Caco-2 (cell line): ENCODE measurements around the gene RAB6B. TPM values are rescaled to one million over a fixed set of nuclear protein-coding genes. Genes with fewer than 3 reads are reported as not detected.

Experiments
- BruUV-seq: library from RNA; stranded (reverse); fragments of 400-500 nt; replicated peaks from 2 replicates; lab custom pipeline; 2021; lab: Mats Ljungman, UMichigan
- CTCF ChIA-PET: fragments of 300-600 bp; sonication (Branson Sonifier 250); formaldehyde crosslinking; loops from one replicate; lab custom pipeline; 2022; ENCODE audit warnings: antibody characterized with exemption; lab: Charles Lee
- POLR2A ChIA-PET: fragments of 300-600 bp; sonication (Branson Sonifier 250); formaldehyde crosslinking; loops from one replicate; lab custom pipeline; 2022; ENCODE audit warnings: antibody characterized with exemption; lab: Charles Lee
- DNase-seq, 2 experiments: peaks; one replicate each; pipeline versions ENCODE4 v3.0.0 to v3.0.0-alpha.2; 2020 to 2022
- H3K27me3 ChIP-seq: replicated peaks from 2 replicates; pipeline ENCODE4 v1.6.0; 2011; ENCODE audit warnings: low read length; ENCODE audit not compliant: control insufficient read depth, insufficient read depth
- H3K36me3 ChIP-seq: 2 replicates; pipeline ENCODE4 v1.5.1; 2011; ENCODE audit warnings: low read length; ENCODE audit not compliant: control insufficient read depth, insufficient read depth
- H3K4me1 ChIP-seq: fragments of 250-450 bp; sonication (Bioruptor Pico); 2 replicates; pipeline ENCODE4 v1.5.1; 2020; ENCODE audit warnings: mild to moderate bottlenecking
- H3K4me3 ChIP-seq: 2 replicates; pipeline ENCODE4 v1.5.1; 2011; ENCODE audit warnings: low read depth, mild to moderate bottlenecking, control low read depth, low read length
- H3K9me3 ChIP-seq: fragments of 250-450 bp; sonication (Bioruptor Pico); 2 replicates; pipeline ENCODE4 v1.5.1; 2020; ENCODE audit warnings: mild to moderate bottlenecking, moderate library complexity
- H3K27ac Mint-ChIP-seq: one replicate; pipeline ENCODE4 v1.8.0; 2022; ENCODE audit warnings: mixed read lengths; ENCODE audit not compliant: unreplicated experiment
- H3K27me3 Mint-ChIP-seq: one replicate; pipeline ENCODE4 v1.8.0; 2022; ENCODE audit warnings: mixed read lengths; ENCODE audit not compliant: insufficient read depth, unreplicated experiment
- H3K36me3 Mint-ChIP-seq: one replicate; pipeline ENCODE4 v1.8.0; 2022; ENCODE audit warnings: mild to moderate bottlenecking, mixed read lengths; ENCODE audit not compliant: insufficient read depth, unreplicated experiment
- H3K4me1 Mint-ChIP-seq: one replicate; pipeline ENCODE4 v1.8.0; 2022; ENCODE audit warnings: low read depth, mixed read lengths; ENCODE audit not compliant: unreplicated experiment
- H3K4me3 Mint-ChIP-seq: one replicate; pipeline ENCODE4 v1.8.0; 2022; ENCODE audit warnings: mild to moderate bottlenecking, moderate library complexity, mixed read lengths; ENCODE audit not compliant: unreplicated experiment
- H3K9me3 Mint-ChIP-seq: one replicate; pipeline ENCODE4 v1.8.0; 2022; ENCODE audit warnings: mixed read lengths; ENCODE audit not compliant: unreplicated experiment
- CTCF ChIP-seq, 2 experiments: fragments of 200-600 bp in 1 of 2; IDR thresholded peaks; 1 replicate in 1 of 2; 2 replicates in 1 of 2; pipeline versions ENCODE4 v1.5.1 to v1.8.0; 2011 to 2022; ENCODE audit warnings: antibody characterized with exemption in 1 of 2, control low read depth in 1 of 2, inconsistent platforms in 1 of 2, low read depth in 1 of 2, low read length in 1 of 2, mild to moderate bottlenecking in 1 of 2, moderate library complexity in 1 of 2; ENCODE audit not compliant: insufficient read depth in 1 of 2, severe bottlenecking in 1 of 2, unreplicated experiment in 1 of 2
- intact Hi-C: fragments of 100-400 bp; cut with micrococcal nuclease; formaldehyde crosslinking; loops from one replicate; pipeline ENCODE4 v1.10.0; 2022; ENCODE audit not compliant: unreplicated experiment
- total RNA-seq: library from RNA; stranded (reverse); gene quantifications from 2 replicates; pipeline ENCODE4 v1.2.3, GENCODE V29; 2022

RAB6B gene
- total RNA-seq, 1 experiment from 2014 or later = 3.2 TPM

- TF ChIP-seq CTCF (IDR thresholded peaks at IDR 0.05; ENCODE audit: insufficient read depth in 1 of 2, low read depth in 1 of 2, low read length in 1 of 2, severe bottlenecking in 1 of 2, unreplicated experiment in 1 of 2) = no peak
- Histone ChIP-seq H3K9me3 (no peaks in the 10 kb centered on the region), H3K27me3 (no peaks in the 10 kb centered on the region; the same call in 1 of the 2 replicates), H3K4me3 (no peak overlapping the region), H3K4me1 (no peaks in the 10 kb centered on the region), H3K36me3 (no peaks in the 10 kb centered on the region)
- no peaks in the 10 kb centered on the region for H3K36me3 Mint-ChIP-seq
- no peak overlapping the region for H3K27ac Mint-ChIP-seq
- H3K4me3 Mint-ChIP-seq = no peak overlapping the region
- BruUV-seq = no TSS peak
- no peak for DNase-seq
- intact Hi-C loops = loop anchor here (10.0 kb wide), 2 partner anchors 217 to 247 kb away; no protein-coding TSS in a partner anchor
- no peaks in the 10 kb centered on the region for H3K9me3 Mint-ChIP-seq
- CTCF ChIA-PET = no interaction called here
- H3K27me3 Mint-ChIP-seq = no peaks in the 10 kb centered on the region
- POLR2A ChIA-PET = no interaction called here
- H3K4me1 Mint-ChIP-seq = no peaks in the 10 kb centered on the region
These were observed 42.3 kb upstream of the RAB6B start for GRCh38 chr3:133937756-133938601.

GRCh38 chr3:133937061-133937686, 41.5 kb upstream of the RAB6B start:
- CTCF ChIA-PET = interaction anchor here (1.1 kb wide), 1 partner anchor 26 kb away, joined by 3 read pairs; no protein-coding TSS in a partner anchor
- no peak for TF ChIP-seq CTCF (IDR thresholded peaks at IDR 0.05; ENCODE audit: insufficient read depth in 1 of 2, low read depth in 1 of 2, low read length in 1 of 2, severe bottlenecking in 1 of 2, unreplicated experiment in 1 of 2)
- Mint-ChIP-seq H3K9me3 (no peaks in the 10 kb centered on the region), H3K36me3 (no peaks in the 10 kb centered on the region), H3K4me3 (no peak overlapping the region), H3K4me1 (no peaks in the 10 kb centered on the region), H3K27me3 (no peaks in the 10 kb centered on the region), H3K27ac (no peak overlapping the region)
- DNase-seq = no peak
- Histone ChIP-seq H3K4me1 (no peaks in the 10 kb centered on the region), H3K27me3 (no peaks in the 10 kb centered on the region; the same call in 1 of the 2 replicates), H3K9me3 (no peaks in the 10 kb centered on the region), H3K36me3 (no peaks in the 10 kb centered on the region), H3K4me3 (no peak overlapping the region)
- intact Hi-C loops = loop anchor here (10.0 kb wide), 2 partner anchors 218 to 248 kb away; no protein-coding TSS in a partner anchor
- BruUV-seq = no TSS peak
- POLR2A ChIA-PET = no interaction called here
